Stimulated activated CD8-positive, alpha-beta memory T cell treated with anti-CD3 and anti-CD28 coated beads, Interleukin-7, amount 100 ng/mL, for 48 hours (primary cell): ENCODE measurements around the gene BICD1.

ENCODE experiments used
- DNase-seq, 2 donors: peaks; one replicate each; pipeline ENCODE4 v3.0.0-alpha.2; 2020; ENCODE audit warnings: low read depth in 1 of 2; ENCODE audit errors: extremely low read depth in 1 of 2

Gene BICD1

DNA sequence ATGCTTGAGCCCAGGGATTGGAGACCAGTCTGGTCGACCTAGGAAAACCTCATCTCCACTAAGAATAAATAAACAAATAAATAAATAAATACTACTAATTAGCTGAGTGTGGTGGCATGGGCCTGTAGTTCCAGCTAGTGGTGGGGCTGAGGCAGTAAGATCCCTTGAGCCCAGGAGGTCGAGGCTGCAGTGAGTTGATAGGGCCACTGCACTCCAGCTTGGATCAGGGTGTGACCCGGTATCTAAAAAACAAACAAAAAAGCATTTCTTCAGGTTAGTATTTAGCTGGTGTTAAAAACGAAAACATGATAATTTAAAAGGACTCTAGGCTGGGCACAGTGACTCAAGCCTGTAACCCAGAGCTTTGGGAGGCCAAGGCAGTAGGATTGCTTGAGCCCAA, 291.5 kb downstream of the BICD1 start:
- no peak for DNase-seq

DNA sequence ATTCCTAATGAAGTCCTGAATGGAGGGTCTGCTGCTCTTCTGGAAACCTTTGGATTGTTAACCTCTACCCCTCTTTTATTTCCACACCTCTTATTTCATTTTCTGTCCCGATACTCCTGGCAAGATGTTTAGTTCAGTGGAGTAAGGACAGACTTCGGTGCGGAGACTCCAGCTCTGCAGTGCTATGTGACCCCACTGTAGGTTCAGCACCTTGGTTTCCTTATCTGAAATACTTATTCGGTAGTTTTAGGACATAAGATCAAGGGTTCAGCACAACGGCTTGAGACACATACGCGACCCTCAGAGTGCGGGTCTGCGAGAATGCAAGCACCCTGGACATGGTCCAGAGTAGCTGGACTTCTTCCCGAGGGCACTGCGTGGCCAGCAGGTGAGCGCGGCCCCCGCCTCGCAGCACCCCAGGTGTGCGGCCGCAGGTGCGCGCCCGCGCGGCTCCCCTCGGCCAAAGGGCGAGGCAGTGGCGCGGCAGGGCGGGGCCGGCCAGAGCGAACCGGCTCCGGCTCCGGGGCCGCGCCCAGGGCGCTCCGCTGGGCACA, 292.2 kb downstream of the BICD1 start:
- no peak for DNase-seq

GRCh38 chr12:32399370-32400113, 292.9 kb downstream of the BICD1 start, which contains the start of gene FGD4:
Gene FGD4, plus strand, starts transcription at chr12:32399558.
- peak; percentile 21 to 38 for DNase-seq

GRCh38 chr12:32400114-32400672, 293.5 kb downstream of the BICD1 start:
- DNase-seq, result no peak

GRCh38 chr12:32400866-32401265, 294.2 kb downstream of the BICD1 start:
- DNase-seq, result no peak

DNA sequence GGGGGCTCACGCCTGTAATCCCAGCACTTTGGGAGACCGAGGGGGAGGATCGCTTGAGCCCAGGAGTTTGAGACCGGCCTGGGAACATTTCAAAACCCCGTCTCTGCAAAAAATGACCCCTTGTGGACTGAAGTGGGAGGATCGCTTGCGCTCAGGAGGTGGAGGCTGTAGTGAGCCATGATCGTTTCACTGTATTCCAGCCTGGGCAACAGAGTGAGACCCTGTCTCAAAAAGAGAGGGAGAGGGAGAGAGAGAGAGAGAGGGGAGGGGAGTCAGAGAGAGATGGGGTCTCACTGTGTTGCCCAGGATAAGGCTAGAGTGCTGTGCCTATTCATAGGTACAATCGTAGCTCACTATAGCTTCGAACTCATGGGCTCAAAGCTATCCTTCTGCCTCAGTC, 295.5 kb downstream of the BICD1 start:
- no peak for DNase-seq

DNA sequence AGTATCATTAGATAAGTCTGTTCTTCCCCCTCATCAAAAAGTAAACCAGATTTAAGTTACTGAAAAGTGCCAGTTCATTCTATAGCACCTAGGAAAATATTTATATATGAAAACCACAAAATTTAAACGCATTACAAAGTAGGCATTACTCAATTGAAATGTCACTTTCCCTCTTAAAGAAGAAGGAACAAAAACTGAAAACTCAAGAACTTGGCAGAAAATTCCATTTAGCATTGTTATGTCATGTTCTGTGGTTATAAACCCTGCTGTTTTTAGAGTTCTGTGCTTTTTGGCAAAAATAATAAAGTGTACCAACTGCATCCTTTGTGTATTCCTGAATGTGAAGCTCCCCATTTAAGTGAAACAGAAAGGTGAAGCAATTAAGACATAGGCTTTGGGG, 296.3 kb downstream of the BICD1 start:
- DNase-seq, result no peak

GRCh38 chr12:32407795-32408194, 301.1 kb downstream of the BICD1 start:
- no peak for DNase-seq

GRCh38 chr12:32413412-32413811, 306.8 kb downstream of the BICD1 start:
- DNase-seq, result no peak

DNA sequence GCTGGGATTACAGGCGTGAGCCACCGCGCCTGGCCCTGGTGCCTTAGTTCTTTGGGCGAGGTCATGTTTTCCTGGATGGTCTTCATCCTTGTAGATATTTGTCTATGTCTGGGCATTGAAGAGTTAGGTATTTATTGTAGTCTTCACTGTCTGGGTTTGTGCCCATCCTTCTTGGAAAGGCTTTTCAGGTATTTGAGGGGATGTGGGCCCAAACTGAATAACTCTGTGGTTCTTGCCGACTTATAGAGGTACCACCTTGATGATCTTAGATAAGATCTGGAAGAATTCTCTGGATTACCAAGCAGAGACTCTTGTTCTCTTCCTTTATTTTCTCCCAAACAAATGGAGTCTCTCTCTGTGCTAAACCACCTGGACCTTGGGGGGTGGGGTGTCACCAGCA, 311.6 kb downstream of the BICD1 start:
- no peak for DNase-seq

- no peak for DNase-seq
These were observed 312.4 kb downstream of the BICD1 start for GRCh38 chr12:32418903-32419519.

- no peak for DNase-seq
These were observed 312.9 kb downstream of the BICD1 start for GRCh38 chr12:32419520-32419960.

DNA sequence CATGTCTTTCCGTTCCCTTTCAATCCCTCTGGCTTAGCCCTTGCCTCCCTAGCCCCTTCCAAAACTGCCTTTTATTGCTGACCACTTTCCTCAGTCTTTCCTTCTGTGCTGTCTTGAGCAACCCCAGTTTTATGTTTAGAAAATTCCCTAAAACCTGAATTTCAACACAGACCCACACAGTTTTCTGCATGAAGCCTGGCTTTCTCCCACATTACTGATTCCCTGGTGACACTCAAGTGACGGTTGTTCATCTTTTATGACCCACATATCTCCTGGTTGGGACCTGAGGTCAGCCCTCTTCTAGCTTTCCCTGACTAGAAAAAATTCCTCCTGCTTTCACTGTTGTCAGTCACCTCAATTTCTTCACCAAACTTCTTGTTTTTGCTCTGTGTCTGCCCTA, 313.7 kb downstream of the BICD1 start:
- DNase-seq, result no peak

- DNase-seq, result no peak
These were observed 316.9 kb downstream of the BICD1 start for GRCh38 chr12:32423559-32423958.

GRCh38 chr12:32431025-32431424, 324.4 kb downstream of the BICD1 start:
- no peak for DNase-seq
